Measurements from ENCODE around the gene ANKMY1. TPM values are rescaled to one million over a fixed set of nuclear protein-coding genes. Genes with fewer than 3 reads are reported as not detected.

Gene ANKMY1
- total and polyA plus RNA-seq, 2 donors (not counting 1 experiment from before 2014, with no cell fraction given), result 51.7 to 72.1 TPM

DNA sequence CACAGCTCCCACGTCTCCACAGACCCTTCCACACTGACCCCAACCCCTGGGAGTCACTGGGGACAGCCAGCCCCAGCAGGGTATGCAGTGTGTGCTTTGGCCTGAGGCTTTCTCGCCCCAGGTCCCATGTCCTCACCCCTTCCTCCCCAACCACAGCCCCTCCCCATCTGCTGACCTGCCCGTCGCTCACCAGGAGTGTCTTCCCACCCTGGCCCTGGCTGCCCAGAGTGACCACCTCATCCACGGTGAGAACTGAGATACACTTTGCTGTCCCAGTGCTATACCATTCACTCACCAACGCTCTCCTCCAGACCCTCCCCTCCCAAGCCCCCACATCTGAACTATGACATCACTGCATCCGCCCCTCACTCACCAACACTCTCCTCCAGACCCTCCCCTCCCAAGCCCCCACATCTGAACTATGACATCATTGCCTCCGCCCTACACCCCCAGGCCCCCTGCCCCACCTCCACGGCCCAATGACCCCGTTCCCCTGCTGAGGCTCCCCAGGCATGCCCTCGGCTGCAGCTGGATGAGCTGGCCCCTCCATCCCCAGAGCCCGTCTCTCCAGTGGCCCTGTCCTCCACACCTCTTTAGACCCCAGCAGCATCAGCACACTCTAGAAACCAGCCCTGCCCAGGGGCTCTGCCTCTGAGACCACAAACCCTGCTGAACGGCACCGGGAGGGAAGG lies 55.2 kb downstream of the ANKMY1 start:
- H2AFZ ChIP-seq (ENCODE audit: insufficient read depth, low read depth, low read length, poor library complexity, severe bottlenecking), result no peak overlapping the region
- no peaks in the 10 kb centered on the region for H3K79me2 ChIP-seq (ENCODE audit: control insufficient read depth, insufficient read depth, low read length)
- Mint-ChIP-seq H3K4me1 (no peaks in the 10 kb centered on the region), H3K9me3 (ENCODE audit: insufficient read depth) (no peaks in the 10 kb centered on the region), H3K27ac (no peak overlapping the region), H3K4me3 (no peak overlapping the region), H3K27me3 (no peaks in the 10 kb centered on the region)
- H3K36me3 ChIP-seq (replicated peaks in 1 of 2; ENCODE audit: control extremely low read depth in 1 of 2, control insufficient read depth in 1 of 2, extremely low read depth in 1 of 2, insufficient read depth in 2 of 2, low read length in 1 of 2), result peaks cover 0 to 15% of the 10 kb centered on the region in 2 experiments
- 93% methylated on average over 13 of the region's 14 CpGs for WGBS (ENCODE audit: insufficient coverage)
- peaks cover 0 to 6% of the 10 kb centered on the region in 2 donors for H3K4me1 ChIP-seq (ENCODE audit: control insufficient read depth in 2 of 2, insufficient read depth in 2 of 2, low read length in 2 of 2)
- no peaks in the 10 kb centered on the region for H3K27me3 ChIP-seq (replicated peaks in 1 of 4; ENCODE audit: control extremely low read depth in 1 of 4, control insufficient read depth in 3 of 4, insufficient read depth in 4 of 4, low read length in 3 of 4)
- no peak overlapping the region for H3K4me2 ChIP-seq (replicated peaks; ENCODE audit: low read depth, low read length, poor library complexity, severe bottlenecking)
- ChIA-PET POLR2A (no interaction called here), CTCF (interaction anchor here (2.1 kb wide), 1 partner anchor 11 kb away, joined by 6 read pairs; no protein-coding TSS in a partner anchor)
- no peaks in the 10 kb centered on the region for H4K20me1 ChIP-seq (ENCODE audit: control insufficient read depth, insufficient read depth, low read length, poor library complexity, severe bottlenecking)
- DNase-seq, result no peak
- ATAC-seq (ENCODE audit: low read depth), result no peak
- H3K4me3 ChIP-seq (ENCODE audit: control extremely low read depth in 1 of 5, extremely low read depth in 1 of 5, insufficient read depth in 1 of 5, low read depth in 2 of 5, low read length in 4 of 5), result no peak overlapping the region
- TF ChIP-seq EZH2 (IDR thresholded peaks at IDR 0.05; ENCODE audit: borderline replicate concordance, insufficient read depth, low read depth, low read length, poor library complexity, severe bottlenecking), result no peak
- H3K9ac ChIP-seq (ENCODE audit: low read length), result no peak overlapping the region
- H3K9me3 ChIP-seq (ENCODE audit: control extremely low read depth in 1 of 3, control insufficient read depth in 2 of 3, insufficient read depth in 1 of 3, low read length in 2 of 3), result peaks cover 0 to 2% (median 0%) of the 10 kb centered on the region in 3 donors
- H3K27ac ChIP-seq (ENCODE audit: low read length in 2 of 2), result no peak overlapping the region
- intact Hi-C loops (cut with micrococcal nuclease), result no loop called here

GRCh38 chr2:240502059-240502429 lies 55.7 kb downstream of the ANKMY1 start:
- H3K4me1 ChIP-seq (ENCODE audit: control insufficient read depth in 2 of 2, insufficient read depth in 2 of 2, low read length in 2 of 2), result peaks cover 0 to 6% of the 10 kb centered on the region in 2 donors
- no peaks in the 10 kb centered on the region for H3K79me2 ChIP-seq (ENCODE audit: control insufficient read depth, insufficient read depth, low read length)
- CTCF ChIA-PET, result no interaction called here
- no peak for TF ChIP-seq EZH2 (IDR thresholded peaks at IDR 0.05; ENCODE audit: borderline replicate concordance, insufficient read depth, low read depth, low read length, poor library complexity, severe bottlenecking)
- TF ChIP-seq, protein P1, sequence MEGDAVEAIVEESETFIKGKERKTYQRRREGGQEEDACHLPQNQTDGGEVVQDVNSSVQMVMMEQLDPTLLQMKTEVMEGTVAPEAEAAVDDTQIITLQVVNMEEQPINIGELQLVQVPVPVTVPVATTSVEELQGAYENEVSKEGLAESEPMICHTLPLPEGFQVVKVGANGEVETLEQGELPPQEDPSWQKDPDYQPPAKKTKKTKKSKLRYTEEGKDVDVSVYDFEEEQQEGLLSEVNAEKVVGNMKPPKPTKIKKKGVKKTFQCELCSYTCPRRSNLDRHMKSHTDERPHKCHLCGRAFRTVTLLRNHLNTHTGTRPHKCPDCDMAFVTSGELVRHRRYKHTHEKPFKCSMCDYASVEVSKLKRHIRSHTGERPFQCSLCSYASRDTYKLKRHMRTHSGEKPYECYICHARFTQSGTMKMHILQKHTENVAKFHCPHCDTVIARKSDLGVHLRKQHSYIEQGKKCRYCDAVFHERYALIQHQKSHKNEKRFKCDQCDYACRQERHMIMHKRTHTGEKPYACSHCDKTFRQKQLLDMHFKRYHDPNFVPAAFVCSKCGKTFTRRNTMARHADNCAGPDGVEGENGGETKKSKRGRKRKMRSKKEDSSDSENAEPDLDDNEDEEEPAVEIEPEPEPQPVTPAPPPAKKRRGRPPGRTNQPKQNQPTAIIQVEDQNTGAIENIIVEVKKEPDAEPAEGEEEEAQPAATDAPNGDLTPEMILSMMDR (IDR thresholded peaks at IDR 0.05), result no peak
- H3K27me3 Mint-ChIP-seq, result no peaks in the 10 kb centered on the region
- H3K9ac ChIP-seq (ENCODE audit: low read length), result no peak overlapping the region
- 97% methylated on average over 4 of the region's 5 CpGs for WGBS (ENCODE audit: insufficient coverage)
- no peak overlapping the region for H3K27ac ChIP-seq (ENCODE audit: low read length in 2 of 2)
- POLR2A ChIA-PET, result no interaction called here
- no peaks in the 10 kb centered on the region for H4K20me1 ChIP-seq (ENCODE audit: control insufficient read depth, insufficient read depth, low read length, poor library complexity, severe bottlenecking)
- no peak for ATAC-seq (ENCODE audit: low read depth)
- no peak overlapping the region for H3K4me3 Mint-ChIP-seq
- H3K9me3 Mint-ChIP-seq (ENCODE audit: insufficient read depth), result no peaks in the 10 kb centered on the region
- H2AFZ ChIP-seq (ENCODE audit: insufficient read depth, low read depth, low read length, poor library complexity, severe bottlenecking), result no peak overlapping the region
- no peaks in the 10 kb centered on the region for H3K4me1 Mint-ChIP-seq
- no peak overlapping the region for H3K4me2 ChIP-seq (replicated peaks; ENCODE audit: low read depth, low read length, poor library complexity, severe bottlenecking)
- peaks cover 0 to 15% of the 10 kb centered on the region in 2 experiments for H3K36me3 ChIP-seq (replicated peaks in 1 of 2; ENCODE audit: control extremely low read depth in 1 of 2, control insufficient read depth in 1 of 2, extremely low read depth in 1 of 2, insufficient read depth in 2 of 2, low read length in 1 of 2)
- peaks cover 0 to 2% (median 0%) of the 10 kb centered on the region in 3 donors for H3K9me3 ChIP-seq (ENCODE audit: control extremely low read depth in 1 of 3, control insufficient read depth in 2 of 3, insufficient read depth in 1 of 3, low read length in 2 of 3)
- no peaks in the 10 kb centered on the region for H3K27me3 ChIP-seq (replicated peaks in 1 of 4; ENCODE audit: control extremely low read depth in 1 of 4, control insufficient read depth in 3 of 4, insufficient read depth in 4 of 4, low read length in 3 of 4)
- H3K27ac Mint-ChIP-seq, result no peak overlapping the region
- no peak for DNase-seq
- intact Hi-C loops (cut with micrococcal nuclease), result no loop called here
- no peak overlapping the region for H3K4me3 ChIP-seq (ENCODE audit: control extremely low read depth in 1 of 5, extremely low read depth in 1 of 5, insufficient read depth in 1 of 5, low read depth in 2 of 5, low read length in 4 of 5)
